SU-DHL-6 (cell line): Measurements from ENCODE around the gene NUP42.

Experiments
- CTCF ChIP-seq: fragments of 200-600 bp; sonication (generic); IDR thresholded peaks from one replicate; pipeline ENCODE4 v1.5.1; 2017; ENCODE audit warnings: antibody characterized with exemption, mild to moderate bottlenecking, low read length, moderate library complexity; ENCODE audit not compliant: insufficient read depth, poor library complexity, severe bottlenecking
- EZH2phosphoT487 ChIP-seq: fragments of 200-600 bp; sonication (generic), shearing (Covaris generic); conservative IDR thresholded peaks from 2 replicates; pipeline ENCODE4 v1.6.1; 2018; ENCODE audit warnings: mild to moderate bottlenecking, antibody characterized with exemption, low read length, moderate library complexity, mixed read lengths

GRCh38 chr7:23216021-23216420 is 34.2 kb downstream of the NUP42 start:
- no peak for TF ChIP-seq CTCF
- TF ChIP-seq EZH2phosphoT487: no peak
